HepG2 (cell line): ENCODE measurements around the gene EXTL1. TPM values are rescaled to one million over a fixed set of nuclear protein-coding genes. Genes with fewer than 3 reads are reported as not detected.

Source experiments
- ARHGAP35 ChIP-seq: sonication (generic); formaldehyde crosslinking; IDR thresholded peaks from 2 replicates; pipeline ENCODE4 v1.9.0; 2022; ENCODE audit warnings: mild to moderate bottlenecking, inconsistent platforms, moderate library complexity, missing genetic modification reagents, borderline replicate concordance
- ARID4A ChIP-seq: sonication (generic); formaldehyde crosslinking; IDR thresholded peaks from 2 replicates; pipeline ENCODE4 v1.5.0; 2020; ENCODE audit warnings: mild to moderate bottlenecking, missing genetic modification reagents, borderline replicate concordance
- DPF2 ChIP-seq: sonication (generic); formaldehyde crosslinking; IDR thresholded peaks from 2 replicates; pipeline ENCODE4 v1.4.0; 2020; ENCODE audit warnings: mild to moderate bottlenecking, low read depth, missing genetic modification reagents, borderline replicate concordance
- DRAP1 ChIP-seq: IDR thresholded peaks from 2 replicates; pipeline ENCODE4 v1.6.1; 2016; ENCODE audit warnings: missing genetic modification reagents, missing compliant biosample characterization
- KDM5B ChIP-seq: sonication (generic); formaldehyde crosslinking; IDR thresholded peaks from 2 replicates; pipeline ENCODE4 v1.4.0; 2020; ENCODE audit warnings: missing genetic modification reagents, mild to moderate bottlenecking, borderline replicate concordance
- MAFG ChIP-seq: sonication (generic); formaldehyde crosslinking; IDR thresholded peaks from 2 replicates; pipeline ENCODE4 v1.5.1; 2020; ENCODE audit warnings: mild to moderate bottlenecking, missing genetic modification reagents
- MED13 ChIP-seq: sonication (generic); formaldehyde crosslinking; IDR thresholded peaks from 2 replicates; pipeline ENCODE4 v1.5.0; 2020; ENCODE audit warnings: missing genetic modification reagents
- PRMT3 ChIP-seq: sonication (generic); formaldehyde crosslinking; IDR thresholded peaks from 2 replicates; pipeline ENCODE4 v1.8.1; 2022; ENCODE audit warnings: low read depth, mild to moderate bottlenecking, moderate library complexity, missing genetic modification reagents, borderline replicate concordance
- TFDP1 ChIP-seq: IDR thresholded peaks from 2 replicates; pipeline ENCODE4 v1.6.1; 2016; ENCODE audit warnings: missing compliant biosample characterization, missing genetic modification reagents, borderline replicate concordance
- USF2 ChIP-seq, 2 experiments: sonication (generic) in 1 of 2; formaldehyde crosslinking in 1 of 2; IDR thresholded peaks; 2 replicates each; pipeline versions ENCODE4 v1.5.1 to v1.6.1; 2011 to 2020; ENCODE audit warnings: borderline replicate concordance in 1 of 2, low read depth in 1 of 2, low read length in 1 of 2, mild to moderate bottlenecking in 1 of 2, missing genetic modification reagents in 1 of 2, moderate library complexity in 1 of 2
- ZFX ChIP-seq: sonication (generic); formaldehyde crosslinking; IDR thresholded peaks from 2 replicates; pipeline ENCODE4 v1.4.0; 2020; ENCODE audit warnings: mild to moderate bottlenecking, low read depth, missing genetic modification reagents, moderate library complexity
- ZKSCAN1 ChIP-seq: fragments of 150-350 bp; IDR thresholded peaks from 2 replicates; pipeline ENCODE4 v1.6.1; 2014; ENCODE audit warnings: low read length
- ZNF138 ChIP-seq: sonication (generic); formaldehyde crosslinking; IDR thresholded peaks from 2 replicates; pipeline ENCODE4 v1.5.0; 2020; ENCODE audit warnings: mild to moderate bottlenecking, low read depth, missing genetic modification reagents
- ZNF251 ChIP-seq: sonication (generic); formaldehyde crosslinking; IDR thresholded peaks from 2 replicates; pipeline ENCODE4 v1.9.0; 2021; ENCODE audit warnings: mild to moderate bottlenecking, missing genetic modification reagents
- ZNF30 ChIP-seq: sonication (generic); formaldehyde crosslinking; IDR thresholded peaks from 2 replicates; pipeline ENCODE4 v1.5.0; 2020; ENCODE audit warnings: mild to moderate bottlenecking, missing genetic modification reagents
- ZNF331 ChIP-seq: sonication (generic); formaldehyde crosslinking; IDR thresholded peaks from 2 replicates; pipeline ENCODE4 v1.4.0; 2020; ENCODE audit warnings: missing genetic modification reagents
- ZNF33A ChIP-seq: sonication (generic); formaldehyde crosslinking; IDR thresholded peaks from 2 replicates; pipeline ENCODE4 v1.5.1; 2020; ENCODE audit warnings: missing genetic modification reagents, mild to moderate bottlenecking, moderate library complexity, borderline replicate concordance
- polyA plus RNA-seq, 8 experiments: library from polyadenylated mRNA; depleted of rRNA in 3 of 8; stranded (reverse) in 7 of 8; unstranded in 1 of 8; fragments of >200 nt; fragmentation: Illumina TruSeq in 4 of 8; extraction: Trizol in 4 of 8; gene quantifications; 2 replicates each; pipeline versions ENCODE4 v1.2.1 to v1.2.3, GENCODE V29; 2011 to 2016; ENCODE audit warnings: low read depth in 4 of 8, missing spikeins in 1 of 8, mixed read lengths in 1 of 8; ENCODE audit not compliant: insufficient read depth in 1 of 8
- total RNA-seq, 5 experiments: library from RNA; depleted of rRNA; stranded (reverse); fragments of >200 nt; fragmentation: Illumina TruSeq; extraction: Trizol; gene quantifications; 2 replicates each; pipeline ENCODE4 v1.2.3, GENCODE V29; 2016; ENCODE audit warnings: low read depth in 1 of 5
- TF ChIP-seq, protein P1 (sequence below): sonication (generic); formaldehyde crosslinking; IDR thresholded peaks from 2 replicates; pipeline ENCODE4 v1.4.0; 2020; ENCODE audit warnings: missing genetic modification reagents, mild to moderate bottlenecking, borderline replicate concordance

The EXTL1 gene
- total and polyA plus RNA-seq, 2 of the 13 experiments (the other 11 are each of a cell fraction or from before 2014, with no cell fraction given), result 0.35 to 1.0 TPM

GRCh38 chr1:26035203-26035958, 13.8 kb downstream of the EXTL1 start (continued):
- 0 out of 2 replicates have a peak, but pooled peaks have one; percentile 38 for TF ChIP-seq ZNF138 (CRISPR knock-in tag)
- 0 out of 2 replicates have a peak, but pooled peaks have one; percentile 24 for TF ChIP-seq TFDP1 (CRISPR knock-in tag)
- TF ChIP-seq ARID4A (CRISPR knock-in tag), result peak; percentile 83
- TF ChIP-seq ZFX (CRISPR knock-in tag), result peak; percentile 92
- TF ChIP-seq MAFG (CRISPR knock-in tag), result no peak
- TF ChIP-seq ZNF251, result no peak
- peak; percentile 34 for TF ChIP-seq ZNF30
- no peak for TF ChIP-seq ZKSCAN1
- no peak for TF ChIP-seq ZNF33A (CRISPR knock-in tag)
- TF ChIP-seq ARHGAP35, result peak; percentile 33; the same call in 1 of the 2 replicates
- TF ChIP-seq DPF2 (CRISPR knock-in tag), result no peak
- TF ChIP-seq, protein P1, sequence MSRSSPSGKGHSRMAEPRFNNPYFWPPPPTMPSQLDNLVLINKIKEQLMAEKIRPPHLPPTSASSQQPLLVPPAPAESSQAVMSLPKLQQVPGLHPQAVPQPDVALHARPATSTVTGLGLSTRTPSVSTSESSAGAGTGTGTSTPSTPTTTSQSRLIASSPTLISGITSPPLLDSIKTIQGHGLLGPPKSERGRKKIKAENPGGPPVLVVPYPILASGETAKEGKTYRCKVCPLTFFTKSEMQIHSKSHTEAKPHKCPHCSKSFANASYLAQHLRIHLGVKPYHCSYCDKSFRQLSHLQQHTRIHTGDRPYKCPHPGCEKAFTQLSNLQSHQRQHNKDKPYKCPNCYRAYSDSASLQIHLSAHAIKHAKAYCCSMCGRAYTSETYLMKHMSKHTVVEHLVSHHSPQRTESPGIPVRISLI (CRISPR knock-in tag), result 0 out of 2 replicates have a peak, but pooled peaks have one; percentile 19
- TF ChIP-seq PRMT3 (CRISPR knock-in tag), result no peak
- no peak for TF ChIP-seq MED13 (CRISPR knock-in tag)
- TF ChIP-seq USF2 (IDR thresholded peaks at IDR 0.05; ENCODE audit: low read depth, low read length), result no peak
- TF ChIP-seq USF2 (CRISPR knock-in tag; IDR thresholded peaks at IDR 0.05; ENCODE audit: borderline replicate concordance), result peak; percentile 21; the same call in 1 of the 2 replicates
- 0 out of 2 replicates have a peak, but pooled peaks have one; percentile 10 for TF ChIP-seq ZNF331 (CRISPR knock-in tag)
- TF ChIP-seq DRAP1 (CRISPR knock-in tag), result peak; percentile 50
- TF ChIP-seq KDM5B, result peak; percentile 14; the same call in 1 of the 2 replicates
